Gastroesophageal sphincter (tissue), 4 donors: Measurements from ENCODE around the gene DNAH8. TPM values are rescaled to one million over a fixed set of nuclear protein-coding genes. Genes with fewer than 3 reads are reported as not detected.

ENCODE experiments used
- ATAC-seq: fragments of 150-250 bp; one replicate; pipeline ENCODE4 v1.9.1; 2016; ENCODE audit warnings: mild to moderate bottlenecking, moderate library complexity
- H3K27ac ChIP-seq, 4 donors: fragments of 200-600 bp; sonication (generic) in 3 of 4; 1 replicate in 3 of 4; 2 replicates in 1 of 4; pipeline ENCODE4 v1.5.1; 2016 to 2019
- H3K27me3 ChIP-seq: fragments of 200-600 bp; sonication (generic); one replicate; pipeline ENCODE4 v1.5.1; 2019
- H3K36me3 ChIP-seq, 2 donors: fragments of 200-600 bp; sonication (generic); one replicate each; pipeline ENCODE4 v1.5.1; 2019; ENCODE audit warnings: control low read depth in 1 of 2
- H3K4me1 ChIP-seq, 3 donors: fragments of 200-600 bp; sonication (generic); 1 replicate in 2 of 3; 2 replicates in 1 of 3; pipeline ENCODE4 v1.5.1; 2016 to 2019; ENCODE audit warnings: control low read depth in 2 of 3
- H3K4me3 ChIP-seq, 2 donors: fragments of 200-600 bp; sonication (generic); one replicate each; pipeline ENCODE4 v1.5.1; 2019; ENCODE audit warnings: mild to moderate bottlenecking in 1 of 2, moderate library complexity in 1 of 2
- H3K9me3 ChIP-seq, 3 donors: fragments of 200-600 bp; sonication (generic); one replicate each; pipeline ENCODE4 v1.5.1; 2017 to 2019; ENCODE audit warnings: control low read depth in 2 of 3
- CTCF ChIP-seq, 4 experiments: fragments of 200-600 bp in 2 of 4; fragments of 450-650 bp in 2 of 4; sonication (generic) in 1 of 4; IDR thresholded peaks; one replicate each; pipeline ENCODE4 v1.5.1; 2017 to 2019; ENCODE audit warnings: antibody characterized with exemption in 4 of 4, mild to moderate bottlenecking in 2 of 4, moderate library complexity in 2 of 4
- EP300 ChIP-seq: sonication (generic); formaldehyde crosslinking; IDR thresholded peaks from one replicate; pipeline ENCODE4 v1.6.1; 2017; ENCODE audit warnings: antibody characterized with exemption, mild to moderate bottlenecking
- POLR2A ChIP-seq, 2 donors: fragments of 450-650 bp; IDR thresholded peaks; one replicate each; pipeline ENCODE4 v1.6.1; 2017; ENCODE audit warnings: antibody characterized with exemption in 2 of 2, mild to moderate bottlenecking in 2 of 2, moderate library complexity in 1 of 2
- POLR2AphosphoS5 ChIP-seq: sonication (generic); formaldehyde crosslinking; IDR thresholded peaks from one replicate; pipeline ENCODE4 v1.6.1; 2017; ENCODE audit warnings: antibody characterized with exemption
- WGBS, 2 donors: methylation state at CpG; one replicate each; pipeline ENCODE4 v1.1.5; 2018; ENCODE audit warnings: low coverage in 1 of 2; 5-methylcytosine and 5-hydroxymethylcytosine counted together
- total RNA-seq, 4 donors: library from RNA; depleted of rRNA; stranded (reverse); fragments of >200 nt; gene quantifications; one replicate each; pipeline ENCODE4 v1.1.0, GENCODE V29; 2016

Gene DNAH8
- total RNA-seq, 4 donors from 2014 or later: not detected

DNA sequence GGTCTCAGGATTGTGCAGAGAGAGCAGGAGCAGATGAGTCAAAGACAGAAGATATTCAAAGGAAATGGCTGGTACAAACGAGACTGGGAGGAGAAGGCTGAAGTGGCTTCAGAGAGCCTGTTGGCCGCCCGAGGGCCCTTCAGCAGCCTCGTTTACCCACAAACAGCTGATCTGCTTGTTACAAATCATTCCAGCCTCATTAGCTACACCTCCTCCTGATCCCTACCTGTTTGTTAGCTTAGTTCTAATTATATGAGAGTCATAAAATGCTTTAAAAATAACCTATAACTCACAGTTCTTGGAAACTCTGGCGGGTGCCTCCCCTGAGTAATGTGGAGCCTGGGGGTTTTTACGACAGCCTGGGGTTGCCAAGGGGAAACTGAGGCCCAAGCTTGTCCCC is 346.1 kb downstream of the DNAH8 start:
- ATAC-seq: no peak

GRCh38 chr6:39061588-39061987 is 346.5 kb downstream of the DNAH8 start:
- ATAC-seq: no peak
- Histone ChIP-seq H3K9me3 (no peaks in the 10 kb centered on the region), H3K27ac (no peak overlapping the region), H3K4me3 (no peak overlapping the region), H3K27me3 (peaks cover 34% of the 10 kb centered on the region), H3K36me3 (no peaks in the 10 kb centered on the region), H3K4me1 (no peaks in the 10 kb centered on the region)
- no peak for TF ChIP-seq POLR2AphosphoS5
- TF ChIP-seq EP300: no peak
- no peak for TF ChIP-seq CTCF (IDR thresholded peaks at IDR 0.05)
- TF ChIP-seq POLR2A (IDR thresholded peaks at IDR 0.05): no peak
- 67 to 100% methylated on average over 1 to 2 of the region's 3 CpGs for WGBS, 2 donors

More for the DNA sequence above, 346.1 kb downstream of the DNAH8 start:
- Histone ChIP-seq H3K36me3 (no peaks in the 10 kb centered on the region), H3K4me1 (no peaks in the 10 kb centered on the region), H3K27ac (no peak overlapping the region), H3K9me3 (no peaks in the 10 kb centered on the region), H3K4me3 (no peak overlapping the region), H3K27me3 (peaks cover 37% of the 10 kb centered on the region)
- TF ChIP-seq POLR2AphosphoS5 (no peak), POLR2A (IDR thresholded peaks at IDR 0.05) (no peak), EP300 (no peak), CTCF (IDR thresholded peaks at IDR 0.05) (no peak)
- 44 to 60% methylated on average over 4 to 6 of the region's 6 CpGs for WGBS, 2 donors

DNA sequence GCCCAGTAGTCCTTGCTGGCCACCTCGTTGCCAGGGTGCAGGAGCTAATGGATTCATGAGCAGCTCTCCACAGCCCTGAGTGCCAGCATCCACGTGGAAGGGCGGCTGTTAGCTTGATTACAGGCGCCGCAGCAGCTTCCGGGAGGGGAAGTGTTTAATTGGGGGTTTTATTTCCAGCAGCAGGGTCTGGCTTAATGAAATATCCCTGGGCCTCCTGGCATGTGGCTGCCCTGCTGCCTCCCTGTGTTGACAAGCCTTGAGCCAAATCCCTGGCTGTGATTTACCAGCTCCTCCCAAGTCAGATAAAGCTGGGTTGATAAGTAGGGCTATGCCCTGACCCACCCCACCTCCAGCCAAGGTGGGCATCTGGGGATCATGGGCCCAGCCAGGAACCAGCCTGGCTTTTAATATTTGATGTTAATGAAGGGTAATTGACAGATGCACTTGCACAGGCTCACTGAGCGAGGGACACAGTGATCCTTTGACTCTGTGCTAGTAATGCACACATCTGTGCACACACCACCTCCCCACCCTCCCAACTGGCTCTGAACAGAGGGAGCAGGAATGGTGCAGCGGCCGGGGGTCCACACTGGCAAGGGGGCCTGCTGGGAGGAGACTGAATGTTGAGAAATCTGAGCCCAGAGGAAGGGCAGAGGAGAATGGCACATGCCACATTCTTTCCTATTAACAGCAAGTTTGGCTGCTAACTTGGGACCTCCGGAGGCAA is 347.1 kb downstream of the DNAH8 start:
- no peaks in the 10 kb centered on the region for H3K9me3 ChIP-seq
- 100% methylated on average over 1 of the region's 10 CpGs; no CpG with 5 or more reads in 1 of the 2 donors for WGBS, 2 donors
- H3K27ac ChIP-seq: no peak overlapping the region
- ATAC-seq: no peak
- H3K27me3 ChIP-seq: peaks cover 34% of the 10 kb centered on the region
- H3K4me3 ChIP-seq: no peak overlapping the region
- TF ChIP-seq CTCF (IDR thresholded peaks at IDR 0.05) (no peak), POLR2A (IDR thresholded peaks at IDR 0.05) (no peak), POLR2AphosphoS5 (no peak), EP300 (no peak)
- H3K4me1 ChIP-seq: no peaks in the 10 kb centered on the region
- H3K36me3 ChIP-seq: no peaks in the 10 kb centered on the region

DNA sequence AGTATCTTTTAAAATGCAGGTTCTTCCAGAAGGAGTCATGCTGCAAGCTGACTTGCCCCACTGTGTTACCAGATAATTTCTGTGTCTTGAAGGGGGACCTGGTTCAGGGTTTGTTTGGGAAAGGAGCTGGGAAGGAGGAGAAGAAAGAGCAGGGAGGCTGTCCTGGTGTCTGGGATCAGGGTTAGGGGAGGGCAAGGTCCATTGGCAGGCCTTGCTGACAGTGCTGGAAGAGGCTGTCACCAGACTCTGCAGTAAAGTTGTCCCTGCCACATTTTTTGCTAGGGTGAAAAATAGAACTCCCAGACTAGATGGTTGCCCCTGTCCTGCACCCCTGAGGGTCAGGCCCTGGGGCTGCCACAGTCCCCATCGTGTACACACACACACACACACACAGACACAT is 348.4 kb downstream of the DNAH8 start:
- TF ChIP-seq CTCF (IDR thresholded peaks at IDR 0.05) (no peak), POLR2AphosphoS5 (no peak), POLR2A (IDR thresholded peaks at IDR 0.05) (no peak), EP300 (no peak)
- ATAC-seq: no peak
- Histone ChIP-seq H3K27me3 (peaks cover 27% of the 10 kb centered on the region), H3K4me3 (no peak overlapping the region), H3K36me3 (no peaks in the 10 kb centered on the region), H3K9me3 (no peaks in the 10 kb centered on the region), H3K4me1 (no peaks in the 10 kb centered on the region), H3K27ac (no peak overlapping the region)
- WGBS, 2 donors: 67% methylated on average over 1 of the region's 1 CpG; no CpG with 5 or more reads in 1 of the 2 donors

DNA sequence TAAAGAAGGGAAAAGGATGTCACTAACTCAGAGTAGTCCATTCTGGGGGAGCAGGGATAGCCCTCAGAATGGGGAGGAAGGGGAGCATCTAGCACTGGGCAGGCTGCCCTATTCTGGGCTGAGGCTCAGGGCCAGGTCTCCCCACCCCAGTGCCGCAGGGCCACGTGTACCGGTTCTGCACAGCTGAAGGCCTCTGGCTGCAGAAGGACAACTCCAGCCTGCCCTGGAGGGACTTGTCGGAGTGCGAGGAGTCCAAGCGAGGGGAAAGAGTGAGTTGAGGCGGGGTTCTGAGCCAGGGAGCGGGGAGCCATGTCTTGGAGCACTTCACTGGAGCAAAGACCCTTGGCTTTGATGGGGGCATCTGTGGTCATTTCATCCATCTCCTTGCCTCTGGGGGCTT is 350.4 kb downstream of the DNAH8 start:
- WGBS, 2 donors: 77% methylated on average over 6 of the region's 8 CpGs; no CpG with 5 or more reads in 1 of the 2 donors
- Histone ChIP-seq H3K9me3 (no peaks in the 10 kb centered on the region), H3K27ac (no peak overlapping the region), H3K27me3 (peaks cover 8% of the 10 kb centered on the region), H3K4me1 (no peaks in the 10 kb centered on the region), H3K4me3 (no peak overlapping the region), H3K36me3 (no peaks in the 10 kb centered on the region)
- no peak for TF ChIP-seq CTCF (IDR thresholded peaks at IDR 0.05)
- ATAC-seq: no peak
